ENCODE results near the gene ATP5MK. TPM values are rescaled to one million over a fixed set of nuclear protein-coding genes. Genes with fewer than 3 reads are reported as not detected.

Gene ATP5MK
- polyA plus RNA-seq, 3 donors: 192 to 270 (median 233) TPM

DNA sequence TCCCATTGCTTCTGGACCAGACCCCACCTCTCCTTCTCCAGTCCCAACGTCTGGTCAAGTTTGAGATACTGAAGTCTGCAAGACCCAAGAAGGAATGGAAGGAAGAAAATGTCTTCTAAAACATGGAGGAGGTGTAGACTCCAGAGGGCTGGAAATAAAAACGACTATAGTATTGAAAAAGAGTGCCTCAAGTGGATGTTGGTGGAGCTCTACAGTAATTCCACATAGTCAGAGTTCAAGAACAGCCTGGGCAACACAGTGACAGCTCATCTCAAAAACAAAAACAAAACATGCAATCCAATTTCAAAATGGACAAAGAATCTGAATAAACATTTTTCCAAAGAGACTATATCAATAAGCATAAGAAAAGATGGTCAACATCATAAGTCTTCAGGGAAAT, 43.0 kb downstream of the ATP5MK start:
- no peak for DNase-seq (ENCODE audit: extremely low read depth in 1 of 11, low read depth in 9 of 11, low spot score in 4 of 11)

DNA sequence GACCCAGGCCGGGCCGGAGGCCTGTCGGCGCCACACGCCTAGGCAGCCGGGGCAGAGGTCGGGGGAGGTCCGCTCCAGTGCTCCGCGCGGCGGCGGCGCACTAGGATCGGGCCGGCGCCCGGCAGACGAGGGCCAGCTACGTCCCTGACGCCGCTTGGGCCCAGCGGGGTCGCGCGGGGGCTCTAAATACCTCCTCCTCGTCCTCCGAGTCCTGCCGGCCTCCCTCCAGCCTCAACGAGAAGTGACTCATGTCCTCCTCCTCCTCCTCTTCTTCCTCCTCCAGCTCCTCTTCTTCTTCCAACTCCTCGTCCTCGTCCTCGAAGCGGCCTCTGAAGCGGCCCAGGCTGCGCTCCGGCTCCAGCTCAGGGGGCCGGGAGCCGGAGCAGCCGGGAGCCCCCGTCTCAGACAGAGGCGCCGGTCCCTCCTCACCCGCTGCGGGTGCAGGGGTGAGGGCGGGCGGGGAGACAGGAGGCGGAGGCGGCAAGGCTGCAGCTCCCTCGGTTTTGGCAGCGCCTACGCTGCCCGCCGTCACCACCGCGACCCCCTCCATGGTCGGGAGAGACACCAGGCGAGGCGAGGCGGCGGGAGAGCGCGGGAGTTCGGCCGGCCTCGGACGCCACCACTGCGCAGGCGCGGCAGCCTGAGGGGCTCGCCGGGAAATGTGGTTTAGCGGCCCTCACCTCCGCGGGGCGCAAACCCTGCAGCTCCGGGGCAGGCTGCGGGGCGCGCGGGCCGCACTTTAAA, 45.6 kb downstream of the ATP5MK start, which contains the start of gene PCGF6:
Gene PCGF6 (minus strand): TSS at position 624 of the 744 bp plus-strand sequence. CDS start 74 bp downstream, at position 550.
- DNase-seq (ENCODE audit: extremely low read depth in 1 of 11, low read depth in 9 of 11, low spot score in 4 of 11): peak; percentile 54 to 86 (median 77)

DNA sequence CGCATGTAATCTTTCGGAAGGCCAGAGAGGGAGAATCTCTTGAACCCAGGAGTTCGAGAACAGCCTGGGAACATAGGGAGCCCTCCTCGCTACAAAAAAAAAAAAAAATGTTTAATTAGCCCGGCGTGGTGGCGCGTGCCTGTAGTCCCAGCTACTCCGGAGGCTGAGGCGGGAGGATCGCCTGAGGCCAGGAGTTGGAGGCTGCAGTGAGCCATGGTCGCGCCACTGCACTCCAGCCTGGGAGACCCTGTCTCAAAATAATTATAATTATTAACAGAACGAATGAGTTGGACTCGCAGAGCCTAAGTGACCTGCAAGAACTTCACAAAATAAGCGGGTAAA, 46.1 kb downstream of the ATP5MK start:
- no peak for DNase-seq (ENCODE audit: extremely low read depth in 1 of 11, low read depth in 9 of 11, low spot score in 4 of 11)

Other genes starting within 250 kb of the ATP5MK start
- 100 to 1,000 TPM in 2 of 3 donors, 10 to 100 TPM in 1; 99.2 to 123 (median 105) TPM for gene NT5C2, start 203.2 kb downstream of the ATP5MK start, polyA plus RNA-seq (ENCODE audit: insufficient read length in 3 of 3)
- gene RPEL1, start 150.6 kb downstream of the ATP5MK start, polyA plus RNA-seq (ENCODE audit: insufficient read length in 3 of 3): under 1 TPM; 0.14 to 0.19 (median 0.17) TPM
- gene INA, start 119.3 kb downstream of the ATP5MK start, polyA plus RNA-seq (ENCODE audit: insufficient read length in 3 of 3): 1 to 10 TPM in 1 of 3 donors, under 1 TPM in 2; 0.54 to 1.1 (median 0.64) TPM
- 10 to 100 TPM; 12.9 to 15.7 (median 13.9) TPM for gene PCGF6, start 45.3 kb downstream of the ATP5MK start, polyA plus RNA-seq (ENCODE audit: insufficient read length in 3 of 3)
- gene TAF5, start 28.5 kb downstream of the ATP5MK start, polyA plus RNA-seq (ENCODE audit: insufficient read length in 3 of 3): 1 to 10 TPM; 7.4 to 8.9 (median 8.2) TPM
- 10 to 100 TPM; 35.7 to 38.6 (median 36.7) TPM for gene PDCD11, start 151 bp upstream of the ATP5MK start, polyA plus RNA-seq (ENCODE audit: insufficient read length in 3 of 3)
- gene CALHM2, start 55.9 kb upstream of the ATP5MK start, polyA plus RNA-seq (ENCODE audit: insufficient read length in 3 of 3): 10 to 100 TPM; 13.2 to 14.4 (median 14.4) TPM
- under 1 TPM; 0.06 to 0.08 (median 0.08) TPM for gene CALHM1, start 62.4 kb upstream of the ATP5MK start, polyA plus RNA-seq (ENCODE audit: insufficient read length in 3 of 3)
- not detected for gene CALHM3, start 82.8 kb upstream of the ATP5MK start, polyA plus RNA-seq (ENCODE audit: insufficient read length in 3 of 3)
- 1 to 10 TPM in 2 of 3 donors, under 1 TPM in 1; 0.90 to 2.4 (median 1.8) TPM for gene NEURL1, start 97.2 kb upstream of the ATP5MK start, polyA plus RNA-seq (ENCODE audit: insufficient read length in 3 of 3)